Ascending aorta (tissue), 2 donors: ENCODE results near the gene DNAAF3. TPM values are rescaled to one million over a fixed set of nuclear protein-coding genes. Genes with fewer than 3 reads are reported as not detected.
A peak's percentile ranks its signal among the peaks of the same experiment; 100 is the strongest.

Experiments
- DNase-seq, 2 donors: peaks; one replicate each; pipeline ENCODE4 v3.0.0-alpha.2; 2019; ENCODE audit warnings: low spot score in 2 of 2
- H3K27ac ChIP-seq, 2 donors: fragments of 200-600 bp; sonication (generic); one replicate each; pipeline ENCODE4 v1.5.1; 2016 to 2017; ENCODE audit warnings: mild to moderate bottlenecking in 1 of 2
- H3K27me3 ChIP-seq: fragments of 200-600 bp; sonication (generic); one replicate; pipeline ENCODE4 v1.5.1; 2017
- H3K36me3 ChIP-seq, 2 donors: fragments of 200-600 bp; sonication (generic); one replicate each; pipeline ENCODE4 v1.5.1; 2016
- H3K4me1 ChIP-seq, 2 donors: fragments of 200-600 bp; sonication (generic); one replicate each; pipeline ENCODE4 v1.5.1; 2016 to 2017; ENCODE audit warnings: mild to moderate bottlenecking in 1 of 2
- H3K4me3 ChIP-seq, 2 donors: fragments of 200-600 bp; sonication (generic); one replicate each; pipeline ENCODE4 v1.5.1; 2016 to 2017; ENCODE audit warnings: mild to moderate bottlenecking in 1 of 2
- H3K9me3 ChIP-seq, 2 donors: fragments of 200-600 bp; sonication (generic); one replicate each; pipeline ENCODE4 v1.5.1; 2016
- CTCF ChIP-seq, 3 experiments: fragments of 200-600 bp in 2 of 3; fragments of 450-650 bp in 1 of 3; sonication (generic) in 2 of 3; IDR thresholded peaks; one replicate each; pipeline ENCODE4 v1.5.1; 2016 to 2019; ENCODE audit warnings: antibody characterized with exemption in 3 of 3, mild to moderate bottlenecking in 1 of 3, moderate library complexity in 1 of 3
- intact Hi-C: fragments of 100-400 bp; cut with DNase I; formaldehyde crosslinking; loops from one replicate; pipeline ENCODE4 v1.15.1; 2023
- total RNA-seq: library from RNA; depleted of rRNA; stranded (reverse); fragments of >200 nt; gene quantifications from one replicate; pipeline ENCODE4 v1.1.0, GENCODE V29; 2016

Gene DNAAF3
- total RNA-seq, 1 donor from 2014 or later = not detected

- Histone ChIP-seq H3K4me1 (peaks cover 13 to 38% of the 10 kb centered on the region in 2 donors), H3K27ac (peak overlapping the region; percentile 79 to 87), H3K36me3 (peaks cover 3 to 14% of the 10 kb centered on the region in 2 donors), H3K27me3 (no peaks in the 10 kb centered on the region), H3K9me3 (no peaks in the 10 kb centered on the region), H3K4me3 (peak overlapping the region in 1 of 2 donors; percentile 81)
- intact Hi-C loops = loop anchor here (5.0 to 10.0 kb wide), 7 partner anchors 168 to 1250 kb away; partner anchors contain the start of genes BRSK1, CDC42EP5, HSPBP1 and MYADM
- TF ChIP-seq CTCF (IDR thresholded peaks at IDR 0.05) = no peak
- DNase-seq = no peak
Observed at GRCh38 chr19:55114566-55115145, 51.8 kb downstream of the DNAAF3 start.

- intact Hi-C loops = loop anchor here (1.0 to 10.0 kb wide), 6 partner anchors 25 to 1249 kb away; partner anchors contain the start of genes CDC42EP5, KMT5C, MYADM and U2AF2
- H3K4me1 ChIP-seq = peaks cover 13 to 35% of the 10 kb centered on the region in 2 donors
Observed at GRCh38 chr19:55113570-55114039, 52.8 kb downstream of the DNAAF3 start.

GRCh38 chr19:55112777-55113569 lies 53.4 kb downstream of the DNAAF3 start:
- peaks cover 13 to 30% of the 10 kb centered on the region in 2 donors for H3K4me1 ChIP-seq
- H3K27ac ChIP-seq = peak overlapping the region; percentile 79 to 87
- intact Hi-C loops = loop anchor here (1.0 to 10.0 kb wide), 6 partner anchors 24 to 1248 kb away; partner anchors contain the start of genes CDC42EP5, KMT5C, MYADM and U2AF2
- H3K4me3 ChIP-seq = peak overlapping the region in 1 of 2 donors; percentile 39
- no peaks in the 10 kb centered on the region for H3K9me3 ChIP-seq
- TF ChIP-seq CTCF (IDR thresholded peaks at IDR 0.05) = no peak
- no peak for DNase-seq
- H3K27me3 ChIP-seq = no peaks in the 10 kb centered on the region
- H3K36me3 ChIP-seq = peaks cover 8 to 21% of the 10 kb centered on the region in 2 donors

More at GRCh38 chr19:55113570-55114039, 52.8 kb downstream of the DNAAF3 start:
- peak overlapping the region; percentile 79 to 87 for H3K27ac ChIP-seq
- no peaks in the 10 kb centered on the region for H3K27me3 ChIP-seq
- H3K4me3 ChIP-seq = peak overlapping the region in 1 of 2 donors; percentile 39
- H3K9me3 ChIP-seq = no peaks in the 10 kb centered on the region
- peaks cover 8 to 21% of the 10 kb centered on the region in 2 donors for H3K36me3 ChIP-seq
- DNase-seq = peak; percentile 90 to 96
- no peak for TF ChIP-seq CTCF (IDR thresholded peaks at IDR 0.05)

- Histone ChIP-seq H3K4me3 (no peak overlapping the region), H3K9me3 (no peaks in the 10 kb centered on the region), H3K36me3 (peaks cover 8 to 21% of the 10 kb centered on the region in 2 donors), H3K4me1 (peaks cover 13 to 30% of the 10 kb centered on the region in 2 donors), H3K27ac (peak overlapping the region; percentile 79 to 87), H3K27me3 (no peaks in the 10 kb centered on the region)
- intact Hi-C loops = loop anchor here (2.0 to 10.0 kb wide), 5 partner anchors 24 to 1248 kb away; partner anchors contain the start of genes CDC42EP5, MYADM, U2AF2 and ZNF444
- no peak for DNase-seq
- no peak for TF ChIP-seq CTCF (IDR thresholded peaks at IDR 0.05)
Observed at GRCh38 chr19:55112246-55112776, 54.1 kb downstream of the DNAAF3 start.

GRCh38 chr19:55111238-55111831 lies 55.1 kb downstream of the DNAAF3 start:
- H3K27ac ChIP-seq = peak overlapping the region; percentile 79 to 87
- DNase-seq = no peak
- no peak overlapping the region for H3K4me3 ChIP-seq
- H3K9me3 ChIP-seq = no peaks in the 10 kb centered on the region
- H3K4me1 ChIP-seq = peaks cover 13 to 30% of the 10 kb centered on the region in 2 donors
- intact Hi-C loops = loop anchor here (10.0 kb wide), 4 partner anchors 543 to 1247 kb away; partner anchors contain the start of genes CDC42EP5, MYADM, U2AF2 and ZNF444
- no peaks in the 10 kb centered on the region for H3K27me3 ChIP-seq
- peaks cover 8 to 21% of the 10 kb centered on the region in 2 donors for H3K36me3 ChIP-seq
- no peak for TF ChIP-seq CTCF (IDR thresholded peaks at IDR 0.05)
